Epithelial cell of umbilical artery (primary cell): ENCODE measurements around the gene ARHGEF18. TPM values are rescaled to one million over a fixed set of nuclear protein-coding genes. Genes with fewer than 3 reads are reported as not detected.

ENCODE experiments used
- total RNA-seq: library from RNA; depleted of rRNA; stranded (reverse); fragments of >200 nt; gene quantifications from 2 replicates; pipeline ENCODE4 v1.2.3, GENCODE V29; 2014

The ARHGEF18 gene
- total RNA-seq: 29.6 and 31.0 TPM in 2 replicates

GRCh38 chr19:7348587-7349230 lies at the start of gene ARHGEF18:
TSS of gene ARHGEF18 (plus strand) at chr19:7348937. CDS start at chr19:7362891, 13,954 bp downstream.

Other genes starting within 250 kb of the ARHGEF18 start
- 21.6 and 50.0 TPM in 2 replicates for gene INSR, start 54.5 kb upstream of the ARHGEF18 start, total RNA-seq
- 0.91 and 3.2 TPM in 2 replicates for gene PEX11G, start 140.1 kb downstream of the ARHGEF18 start, total RNA-seq
- 10.0 and 12.7 TPM in 2 replicates for gene ZNF358, start 167.2 kb downstream of the ARHGEF18 start, total RNA-seq
- 1.3 and 3.0 TPM in 2 replicates for gene MCOLN1, start 173.7 kb downstream of the ARHGEF18 start, total RNA-seq
- gene PNPLA6, start 186.8 kb downstream of the ARHGEF18 start, total RNA-seq: 68.2 and 79.0 TPM in 2 replicates
- under 0.01 TPM in 1 of 2 replicates, not detected in the other for gene CAMSAP3, start 246.9 kb downstream of the ARHGEF18 start, total RNA-seq